GM20431 (cell line): ENCODE results near the gene TNF.

ENCODE experiments used
- in situ Hi-C: fragments of 300-500 bp; cut with MseI, MboI; formaldehyde crosslinking; loops from one replicate; pipeline ENCODE4 v1.15.0; 2020; ENCODE audit warnings: low sequenced_read_pairs; ENCODE audit not compliant: unreplicated experiment

Gene TNF

GRCh38 chr6:31619805-31620585 is 44.6 kb downstream of the TNF start:
- in situ Hi-C loops: no loop called here

- in situ Hi-C loops: no loop called here
These were observed 45.4 kb downstream of the TNF start, which contains the start of gene PRRC2A for GRCh38 chr6:31620586-31621319. Gene PRRC2A, plus strand, starts transcription at chr6:31620715. Its CDS starts 2,075 bp downstream, at chr6:31622790.

- in situ Hi-C loops: no loop called here
These were observed 46.1 kb downstream of the TNF start for GRCh38 chr6:31621320-31621939.

GRCh38 chr6:31621991-31622390 is 46.6 kb downstream of the TNF start:
- in situ Hi-C loops: no loop called here

GRCh38 chr6:31622684-31623091 is 47.3 kb downstream of the TNF start:
- in situ Hi-C loops: no loop called here

GRCh38 chr6:31624070-31624469 is 48.7 kb downstream of the TNF start:
- in situ Hi-C loops: no loop called here

GRCh38 chr6:31626952-31627351 is 51.6 kb downstream of the TNF start:
- in situ Hi-C loops: no loop called here

GRCh38 chr6:31627690-31628287 is 52.4 kb downstream of the TNF start:
- in situ Hi-C loops: no loop called here
